ENCODE data around the gene PTP4A2. TPM values are rescaled to one million over a fixed set of nuclear protein-coding genes. Genes with fewer than 3 reads are reported as not detected.

PTP4A2 gene
- total RNA-seq, 6 donors from 2014 or later: 71.6 to 279 (median 148) TPM

- Histone ChIP-seq H3K4me3 (no peak overlapping the region), H3K4me1 (no peaks in the 10 kb centered on the region), H3K27ac (no peak overlapping the region), H3K27me3 (no peaks in the 10 kb centered on the region), H3K36me3 (no peaks in the 10 kb centered on the region), H3K9me3 (no peaks in the 10 kb centered on the region)
- ATAC-seq (ENCODE audit: low FRiP score in 2 of 2) (no peak), DNase-seq (no peak)
- TF ChIP-seq EP300 (IDR thresholded peaks at IDR 0.05) (no peak), CTCF (IDR thresholded peaks at IDR 0.05) (no peak), POLR2A (IDR thresholded peaks at IDR 0.05) (no peak), POLR2AphosphoS5 (IDR thresholded peaks at IDR 0.05) (no peak)
- WGBS, 2 donors: 86 to 89% methylated on average over 11 of the region's 11 CpGs
Measured at GRCh38 chr1:31865728-31866449, 72.3 kb downstream of the PTP4A2 start.

GRCh38 chr1:31862071-31862470 lies 76.1 kb downstream of the PTP4A2 start:
- ATAC-seq (ENCODE audit: low FRiP score in 2 of 2): no peak
- 88 to 95% methylated on average over 4 of the region's 4 CpGs for WGBS, 2 donors
- Histone ChIP-seq H3K4me3 (no peak overlapping the region), H3K36me3 (no peaks in the 10 kb centered on the region), H3K27me3 (no peaks in the 10 kb centered on the region), H3K27ac (no peak overlapping the region), H3K9me3 (no peaks in the 10 kb centered on the region), H3K4me1 (no peaks in the 10 kb centered on the region)
- TF ChIP-seq POLR2AphosphoS5 (IDR thresholded peaks at IDR 0.05): no peak
- TF ChIP-seq EP300 (IDR thresholded peaks at IDR 0.05): no peak
- no peak for TF ChIP-seq CTCF (IDR thresholded peaks at IDR 0.05)
- no peak for TF ChIP-seq POLR2A (IDR thresholded peaks at IDR 0.05)
- DNase-seq: no peak

DNA sequence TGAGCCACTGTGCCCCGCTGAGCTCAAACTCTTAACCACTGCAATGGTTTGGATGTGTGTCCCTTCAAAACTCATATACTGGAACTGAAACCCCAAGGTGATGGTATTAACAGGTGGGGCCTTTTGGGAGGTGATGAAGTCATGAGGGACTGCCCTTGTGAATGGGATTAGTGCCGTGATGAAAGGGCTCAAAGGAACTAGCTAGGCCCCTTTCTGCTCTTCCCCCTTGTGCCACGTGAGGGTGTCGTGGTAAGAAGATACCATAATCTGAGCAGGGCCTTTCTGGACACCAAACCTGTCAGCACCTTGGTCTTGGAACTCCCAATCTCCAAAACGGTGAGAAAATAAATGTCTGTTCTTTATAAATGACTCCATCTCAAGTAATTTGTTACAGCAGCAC lies 76.8 kb downstream of the PTP4A2 start:
- H3K4me3 ChIP-seq: no peak overlapping the region
- 80 to 88% methylated on average over 5 of the region's 5 CpGs for WGBS, 2 donors
- H3K36me3 ChIP-seq: no peaks in the 10 kb centered on the region
- no peaks in the 10 kb centered on the region for H3K4me1 ChIP-seq
- H3K27ac ChIP-seq: no peak overlapping the region
- DNase-seq: no peak
- no peak for TF ChIP-seq CTCF (IDR thresholded peaks at IDR 0.05)
- no peak for TF ChIP-seq POLR2A (IDR thresholded peaks at IDR 0.05)
- TF ChIP-seq POLR2AphosphoS5 (IDR thresholded peaks at IDR 0.05): no peak
- TF ChIP-seq EP300 (IDR thresholded peaks at IDR 0.05): no peak
- no peaks in the 10 kb centered on the region for H3K27me3 ChIP-seq
- ATAC-seq (ENCODE audit: low FRiP score in 2 of 2): no peak
- no peaks in the 10 kb centered on the region for H3K9me3 ChIP-seq

- 86 to 87% methylated on average over 7 of the region's 7 CpGs for WGBS, 2 donors
- Histone ChIP-seq H3K27me3 (no peaks in the 10 kb centered on the region), H3K9me3 (no peaks in the 10 kb centered on the region), H3K4me3 (no peak overlapping the region), H3K4me1 (no peaks in the 10 kb centered on the region), H3K27ac (no peak overlapping the region), H3K36me3 (no peaks in the 10 kb centered on the region)
- no peak for DNase-seq
- TF ChIP-seq CTCF (IDR thresholded peaks at IDR 0.05) (no peak), POLR2AphosphoS5 (IDR thresholded peaks at IDR 0.05) (no peak), POLR2A (IDR thresholded peaks at IDR 0.05) (no peak), EP300 (IDR thresholded peaks at IDR 0.05) (no peak)
- no peak for ATAC-seq (ENCODE audit: low FRiP score in 2 of 2)
Measured at GRCh38 chr1:31860581-31860980, 77.6 kb downstream of the PTP4A2 start.

GRCh38 chr1:31859719-31860118 lies 78.4 kb downstream of the PTP4A2 start:
- TF ChIP-seq EP300 (IDR thresholded peaks at IDR 0.05) (no peak), POLR2AphosphoS5 (IDR thresholded peaks at IDR 0.05) (no peak), POLR2A (IDR thresholded peaks at IDR 0.05) (no peak), CTCF (IDR thresholded peaks at IDR 0.05) (no peak)
- H3K27ac ChIP-seq: no peak overlapping the region
- H3K9me3 ChIP-seq: no peaks in the 10 kb centered on the region
- no peaks in the 10 kb centered on the region for H3K4me1 ChIP-seq
- ATAC-seq (ENCODE audit: low FRiP score in 2 of 2) (no peak), DNase-seq (no peak)
- 81 to 100% methylated on average over 2 of the region's 2 CpGs for WGBS, 2 donors
- H3K36me3 ChIP-seq: no peaks in the 10 kb centered on the region
- H3K27me3 ChIP-seq: no peaks in the 10 kb centered on the region
- H3K4me3 ChIP-seq: no peak overlapping the region

All from upper lobe of left lung (tissue), 6 donors.